Measurements from ENCODE around the gene ETNPPL.

- no peak for TF ChIP-seq POLR2A (IDR thresholded peaks at IDR 0.05)
- no peak for TF ChIP-seq CTCF (IDR thresholded peaks at IDR 0.05)
These were observed 69.0 kb downstream of the ETNPPL start for GRCh38 chr4:108693819-108694218.

Data from uterus (tissue), 2 donors.